PC-9 (cell line): ENCODE results near the gene FILIP1.

Experiments used
- EZH2 ChIP-seq: fragments of 200-600 bp; sonication (generic); IDR thresholded peaks from 2 replicates; pipeline ENCODE4 v1.8.0; 2017; ENCODE audit warnings: antibody characterized with exemption, low read depth
- TF ChIP-seq, protein P1 (sequence below): fragments of 200-600 bp; sonication (generic); conservative IDR thresholded peaks from 2 replicates; pipeline ENCODE4 v1.6.1; 2017; ENCODE audit warnings: mixed run types, antibody characterized with exemption, mild to moderate bottlenecking, moderate library complexity

DNA sequence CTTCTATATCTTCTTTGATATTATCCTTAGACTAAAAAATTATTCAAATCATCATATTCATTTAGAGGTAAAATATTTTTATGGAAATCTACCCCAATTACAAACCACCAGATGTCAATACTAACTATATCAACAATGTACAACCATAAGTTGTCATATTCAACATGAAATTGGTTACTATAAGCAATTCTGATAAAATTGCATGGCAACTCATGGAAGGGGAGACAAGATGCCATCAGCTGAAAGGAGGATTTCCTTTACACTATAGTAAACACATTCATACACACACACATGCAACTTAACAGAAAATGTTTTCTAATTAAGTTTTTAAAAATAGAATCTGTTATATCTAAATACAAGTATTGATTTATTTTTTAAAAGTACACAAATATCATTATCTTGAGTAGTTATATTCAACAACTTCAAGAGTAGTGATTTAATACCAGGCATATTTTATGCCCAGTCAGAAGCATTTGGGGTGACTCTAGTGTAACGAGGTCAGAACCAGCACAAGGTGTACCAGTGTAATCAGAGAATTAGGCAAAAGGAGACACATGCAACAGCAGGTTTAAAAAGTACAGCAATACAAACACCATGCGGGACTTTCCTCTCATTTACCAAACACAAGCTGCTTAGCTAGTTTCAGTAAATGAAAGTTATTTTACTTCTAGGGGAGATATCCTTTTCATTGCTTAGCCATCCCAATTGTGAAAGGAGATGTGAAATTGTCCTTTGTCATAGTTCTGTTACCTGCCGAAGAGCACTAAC, 1.0 kb downstream of the FILIP1 start:
- TF ChIP-seq, protein P1, sequence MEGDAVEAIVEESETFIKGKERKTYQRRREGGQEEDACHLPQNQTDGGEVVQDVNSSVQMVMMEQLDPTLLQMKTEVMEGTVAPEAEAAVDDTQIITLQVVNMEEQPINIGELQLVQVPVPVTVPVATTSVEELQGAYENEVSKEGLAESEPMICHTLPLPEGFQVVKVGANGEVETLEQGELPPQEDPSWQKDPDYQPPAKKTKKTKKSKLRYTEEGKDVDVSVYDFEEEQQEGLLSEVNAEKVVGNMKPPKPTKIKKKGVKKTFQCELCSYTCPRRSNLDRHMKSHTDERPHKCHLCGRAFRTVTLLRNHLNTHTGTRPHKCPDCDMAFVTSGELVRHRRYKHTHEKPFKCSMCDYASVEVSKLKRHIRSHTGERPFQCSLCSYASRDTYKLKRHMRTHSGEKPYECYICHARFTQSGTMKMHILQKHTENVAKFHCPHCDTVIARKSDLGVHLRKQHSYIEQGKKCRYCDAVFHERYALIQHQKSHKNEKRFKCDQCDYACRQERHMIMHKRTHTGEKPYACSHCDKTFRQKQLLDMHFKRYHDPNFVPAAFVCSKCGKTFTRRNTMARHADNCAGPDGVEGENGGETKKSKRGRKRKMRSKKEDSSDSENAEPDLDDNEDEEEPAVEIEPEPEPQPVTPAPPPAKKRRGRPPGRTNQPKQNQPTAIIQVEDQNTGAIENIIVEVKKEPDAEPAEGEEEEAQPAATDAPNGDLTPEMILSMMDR = no peak
- no peak for TF ChIP-seq EZH2
